ENCODE results near the gene ADAMTS9.

GRCh38 chr3:64484289-64484992 is 203.4 kb downstream of the ADAMTS9 start:
- peak; percentile 87 for TF ChIP-seq CTCF (conservative IDR thresholded peaks at IDR 0.05)
- TF ChIP-seq EZH2 (IDR thresholded peaks at IDR 0.05; ENCODE audit: low read depth): no peak

All from PC-9 (cell line).